DOHH2 (cell line): Measurements from ENCODE around the gene DAAM2.

Experiments used
- H3F3A ChIP-seq: fragments of 200-600 bp; sonication (generic), shearing (Covaris generic); 2 replicates; pipeline ENCODE4 v1.6.0; 2016; ENCODE audit warnings: antibody characterized with exemption, mild to moderate bottlenecking; ENCODE audit not compliant: control insufficient read depth, insufficient read depth
- H3K27ac ChIP-seq: fragments of 200-600 bp; sonication (generic); 2 replicates; pipeline ENCODE4 v1.5.1; 2014; ENCODE audit warnings: low read depth, mild to moderate bottlenecking, low read length, moderate library complexity
- H3K27me3 ChIP-seq: fragments of 200-600 bp; sonication (generic); 2 replicates; pipeline ENCODE4 v1.6.1; 2014; ENCODE audit warnings: mild to moderate bottlenecking, low read length, mixed read lengths; ENCODE audit not compliant: control insufficient read depth
- H3K36me3 ChIP-seq: fragments of 200-600 bp; sonication (generic); 2 replicates; pipeline ENCODE4 v1.6.1; 2014; ENCODE audit warnings: mild to moderate bottlenecking, low read length, moderate library complexity, mixed read lengths; ENCODE audit not compliant: control insufficient read depth
- H3K4me1 ChIP-seq: fragments of 200-600 bp; sonication (generic); 2 replicates; pipeline ENCODE4 v1.6.1; 2014; ENCODE audit warnings: mild to moderate bottlenecking, low read length, mixed read lengths; ENCODE audit not compliant: control insufficient read depth
- H3K4me2 ChIP-seq: fragments of 200-600 bp; sonication (generic); 2 replicates; pipeline ENCODE4 v1.6.0; 2014; ENCODE audit warnings: mild to moderate bottlenecking, low read length, moderate library complexity
- H3K4me3 ChIP-seq: fragments of 200-600 bp; sonication (generic); 2 replicates; pipeline ENCODE4 v1.5.1; 2014; ENCODE audit warnings: mild to moderate bottlenecking, low read length, mixed read lengths
- H3K79me2 ChIP-seq: fragments of 200-600 bp; sonication (generic); 2 replicates; pipeline ENCODE4 v1.6.1; 2014; ENCODE audit warnings: mild to moderate bottlenecking, low read length, mixed read lengths; ENCODE audit not compliant: control insufficient read depth
- H3K9me2 ChIP-seq: fragments of 200-600 bp; sonication (generic); replicated peaks from 2 replicates; pipeline ENCODE4 v1.6.1; 2014; ENCODE audit warnings: mild to moderate bottlenecking, low read length, mixed read lengths; ENCODE audit not compliant: control insufficient read depth
- H3K9me3 ChIP-seq: fragments of 200-600 bp; sonication (generic); 2 replicates; pipeline ENCODE4 v1.6.1; 2014; ENCODE audit warnings: antibody characterized with exemption, low read length, mixed read lengths; ENCODE audit not compliant: control insufficient read depth, insufficient read depth
- H4K20me1 ChIP-seq: fragments of 200-600 bp; sonication (generic); 2 replicates; pipeline ENCODE4 v1.6.0; 2014; ENCODE audit warnings: low read depth, mild to moderate bottlenecking, antibody characterized with exemption, low read length, moderate library complexity; ENCODE audit not compliant: control insufficient read depth, insufficient read depth
- CTCF ChIP-seq: fragments of 200-600 bp; sonication (generic); IDR thresholded peaks from one replicate; pipeline ENCODE4 v1.5.1; 2014; ENCODE audit warnings: antibody characterized with exemption, mild to moderate bottlenecking, low read depth, low read length; ENCODE audit not compliant: poor library complexity, severe bottlenecking
- EZH2phosphoT487 ChIP-seq: fragments of 200-600 bp; sonication (generic); IDR thresholded peaks from 2 replicates; pipeline ENCODE4 v1.6.1; 2017; ENCODE audit warnings: borderline replicate concordance, mild to moderate bottlenecking, antibody characterized with exemption, low read length, moderate library complexity, mixed read lengths

The DAAM2 gene

DNA sequence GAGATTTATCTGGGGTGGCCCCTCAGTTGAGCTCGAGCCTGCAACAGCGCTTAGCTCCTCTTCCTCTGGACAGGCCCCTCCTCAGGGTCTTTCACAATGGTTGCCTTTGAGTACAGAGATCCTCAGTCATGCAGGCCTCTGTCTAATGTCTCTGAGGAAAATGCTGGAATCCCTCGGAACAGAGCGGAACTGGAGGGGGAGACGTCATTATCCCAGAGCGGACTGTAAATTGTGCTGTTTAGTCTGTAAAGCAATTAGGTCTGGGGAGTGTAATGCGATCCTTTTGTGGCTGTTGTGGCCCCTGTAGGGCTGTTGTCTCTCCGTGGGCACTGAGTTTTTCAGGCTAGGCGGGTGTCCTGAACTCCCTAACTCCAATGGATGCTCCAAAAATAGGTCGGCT lies 15.0 kb upstream of the DAAM2 start:
- H3K79me2 ChIP-seq = no peaks in the 10 kb centered on the region
- no peaks in the 10 kb centered on the region for H3K9me3 ChIP-seq
- no peaks in the 10 kb centered on the region for H3K36me3 ChIP-seq
- no peak for TF ChIP-seq CTCF
- TF ChIP-seq EZH2phosphoT487 = no peak
- no peaks in the 10 kb centered on the region for H3K27me3 ChIP-seq
- no peaks in the 10 kb centered on the region for H3K9me2 ChIP-seq
- no peak overlapping the region for H3K27ac ChIP-seq
- H4K20me1 ChIP-seq = no peaks in the 10 kb centered on the region
- H3K4me1 ChIP-seq = no peaks in the 10 kb centered on the region
- no peak overlapping the region for H3K4me2 ChIP-seq
- no peak overlapping the region for H3K4me3 ChIP-seq
- no peaks in the 10 kb centered on the region for H3F3A ChIP-seq

- Histone ChIP-seq H3K27ac (no peak overlapping the region), H3K79me2 (no peaks in the 10 kb centered on the region), H4K20me1 (no peaks in the 10 kb centered on the region), H3K9me2 (no peaks in the 10 kb centered on the region), H3K4me3 (no peak overlapping the region), H3F3A (no peaks in the 10 kb centered on the region), H3K4me2 (no peak overlapping the region), H3K4me1 (no peaks in the 10 kb centered on the region), H3K27me3 (no peaks in the 10 kb centered on the region), H3K36me3 (no peaks in the 10 kb centered on the region), H3K9me3 (no peaks in the 10 kb centered on the region)
- TF ChIP-seq CTCF (no peak), EZH2phosphoT487 (no peak)
Observed at GRCh38 chr6:39777661-39778060, 14.5 kb upstream of the DAAM2 start.

DNA sequence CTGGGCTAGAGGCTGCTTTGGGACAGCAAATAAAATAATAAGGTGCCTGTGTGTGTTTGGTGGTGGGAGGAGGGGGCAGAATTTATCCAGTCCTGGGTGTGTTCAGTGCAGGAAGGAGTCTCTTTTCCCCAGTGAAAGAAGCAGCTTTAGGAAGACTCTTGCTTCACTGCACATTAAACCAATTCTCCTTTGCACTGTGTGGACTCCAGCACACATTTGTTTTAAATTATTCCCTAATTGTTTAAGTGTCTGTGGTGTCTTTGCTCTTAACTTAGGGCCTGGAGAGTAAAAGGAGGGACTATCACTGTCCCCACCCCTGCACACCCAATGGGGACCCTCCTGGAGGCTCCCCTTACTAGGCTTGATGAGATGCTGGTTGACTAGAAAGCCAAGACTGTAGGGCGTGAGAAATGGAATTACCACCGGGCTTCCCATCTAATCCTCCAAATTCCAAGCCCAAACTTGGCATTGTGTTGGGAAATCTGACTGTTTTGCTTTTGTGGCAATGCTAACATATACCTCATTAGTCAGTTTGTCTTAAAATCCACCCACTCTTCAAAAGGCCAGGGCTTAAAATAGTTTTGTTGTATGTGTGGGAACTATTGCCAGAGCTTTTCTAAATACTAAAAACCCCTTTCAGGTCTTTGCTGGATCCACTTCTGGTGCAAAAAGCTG lies 13.5 kb upstream of the DAAM2 start:
- H3K9me3 ChIP-seq = no peaks in the 10 kb centered on the region
- no peak overlapping the region for H3K4me3 ChIP-seq
- H3K4me1 ChIP-seq = no peaks in the 10 kb centered on the region
- no peak overlapping the region for H3K27ac ChIP-seq
- no peak overlapping the region for H3K4me2 ChIP-seq
- H3F3A ChIP-seq = no peaks in the 10 kb centered on the region
- H3K36me3 ChIP-seq = no peaks in the 10 kb centered on the region
- H3K27me3 ChIP-seq = no peaks in the 10 kb centered on the region
- no peaks in the 10 kb centered on the region for H3K79me2 ChIP-seq
- H4K20me1 ChIP-seq = no peaks in the 10 kb centered on the region
- no peak for TF ChIP-seq CTCF
- TF ChIP-seq EZH2phosphoT487 = no peak
- H3K9me2 ChIP-seq = no peaks in the 10 kb centered on the region
